ENCODE results near the gene RREB1. TPM values are rescaled to one million over a fixed set of nuclear protein-coding genes. Genes with fewer than 3 reads are reported as not detected.

Gene RREB1
- total RNA-seq, 1 donor from 2014 or later: 13.2 TPM

DNA sequence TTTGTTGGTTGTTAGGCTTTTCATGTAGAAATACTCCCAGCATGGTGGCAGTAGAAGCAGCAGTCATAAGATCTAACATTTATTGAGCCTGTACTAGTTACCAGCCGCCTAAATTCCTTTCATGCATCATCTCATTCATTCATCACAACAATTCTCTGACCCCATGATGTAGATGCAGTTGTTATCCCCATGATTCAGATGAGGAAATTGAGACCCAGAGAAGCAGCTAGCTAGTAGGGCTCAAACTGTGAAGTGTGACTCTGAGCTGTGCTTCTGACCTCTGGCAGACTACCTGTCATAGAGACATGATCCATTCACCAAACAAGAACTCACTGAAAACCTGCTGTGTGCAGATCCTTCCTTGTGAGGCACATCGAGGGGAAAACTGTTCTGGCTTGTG lies 16.9 kb downstream of the RREB1 start:
- peak; percentile 37 for DNase-seq (ENCODE audit: low spot score)

DNA sequence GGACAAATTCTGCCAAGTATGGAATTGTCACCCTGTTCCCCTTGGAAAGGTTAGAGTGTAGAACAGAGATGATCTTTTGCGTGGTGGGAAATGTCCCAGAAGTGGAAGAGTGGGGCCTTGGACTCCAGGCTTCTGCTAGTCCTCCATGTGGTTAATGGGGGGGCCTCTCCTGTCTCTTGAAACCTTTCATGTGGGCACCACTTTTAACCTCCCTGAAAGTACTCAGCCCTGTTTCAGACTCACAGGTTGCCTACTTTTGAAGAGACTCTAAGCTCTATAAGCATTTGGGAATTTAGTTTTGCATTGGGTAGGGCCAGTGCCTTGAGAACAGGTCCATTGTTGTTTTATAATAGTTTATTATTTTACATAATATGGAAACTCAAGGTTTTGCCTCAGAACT lies 17.5 kb downstream of the RREB1 start:
- no peak for DNase-seq (ENCODE audit: low spot score)

DNA sequence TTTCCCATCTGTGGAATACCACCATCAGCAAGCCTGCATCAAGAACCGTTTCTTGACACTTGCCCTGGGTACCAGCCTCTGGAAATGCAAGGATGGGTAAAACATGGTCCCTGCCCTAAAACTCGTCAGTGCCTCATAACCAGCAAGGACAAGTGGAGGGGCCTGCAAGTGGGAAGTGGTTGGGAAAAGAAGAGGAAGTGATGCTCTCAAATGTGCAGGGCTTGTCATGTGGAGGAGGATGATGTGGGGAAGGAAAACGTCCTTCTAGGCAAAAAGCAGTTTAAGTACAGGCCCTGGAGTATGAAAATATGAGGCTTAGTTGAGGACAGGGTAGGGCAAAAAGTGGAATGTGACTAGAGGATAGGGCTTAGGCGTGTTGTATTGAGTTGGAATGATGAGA lies 19.0 kb downstream of the RREB1 start:
- DNase-seq (ENCODE audit: low spot score): no peak

DNA sequence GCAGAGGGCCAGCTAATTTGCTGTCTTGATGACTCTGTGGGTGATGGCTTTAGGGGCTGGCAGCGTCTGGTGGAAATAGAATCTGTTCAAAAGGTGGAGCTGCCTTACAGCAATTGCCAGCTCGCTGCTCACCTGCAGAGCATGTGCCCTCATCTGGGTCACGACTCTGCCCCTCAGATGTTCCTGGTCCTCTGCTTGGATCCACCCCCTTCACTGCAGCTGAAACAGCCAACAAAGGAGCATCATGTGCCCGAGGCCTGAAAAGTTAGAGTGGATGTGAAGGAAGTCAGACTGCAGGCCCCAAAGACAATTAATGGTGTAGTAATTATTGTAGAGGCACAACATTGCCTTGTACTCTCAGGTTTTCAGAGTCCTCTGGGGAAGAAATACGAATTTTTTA lies 19.9 kb downstream of the RREB1 start:
- no peak for DNase-seq (ENCODE audit: low spot score)

DNA sequence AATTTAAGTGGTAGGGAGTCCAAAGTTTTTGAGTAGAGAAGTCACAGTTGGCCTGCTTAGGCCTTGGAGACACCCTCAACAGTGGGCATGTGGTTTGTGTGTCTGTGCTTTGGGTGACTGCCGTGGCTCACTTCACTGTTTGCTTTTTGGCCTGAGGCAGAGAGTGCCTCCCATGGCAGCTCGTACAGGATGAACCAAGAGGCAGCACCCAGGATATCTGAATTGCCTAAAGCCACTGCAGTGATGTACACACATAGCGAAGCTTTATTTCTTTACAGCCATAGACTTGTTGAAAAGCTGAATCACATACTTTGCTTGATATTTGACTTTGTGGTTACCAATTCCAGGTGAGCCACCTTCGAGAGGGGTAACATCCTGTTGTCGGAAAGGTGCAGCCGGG lies 21.6 kb downstream of the RREB1 start:
- DNase-seq (ENCODE audit: low spot score): no peak

DNA sequence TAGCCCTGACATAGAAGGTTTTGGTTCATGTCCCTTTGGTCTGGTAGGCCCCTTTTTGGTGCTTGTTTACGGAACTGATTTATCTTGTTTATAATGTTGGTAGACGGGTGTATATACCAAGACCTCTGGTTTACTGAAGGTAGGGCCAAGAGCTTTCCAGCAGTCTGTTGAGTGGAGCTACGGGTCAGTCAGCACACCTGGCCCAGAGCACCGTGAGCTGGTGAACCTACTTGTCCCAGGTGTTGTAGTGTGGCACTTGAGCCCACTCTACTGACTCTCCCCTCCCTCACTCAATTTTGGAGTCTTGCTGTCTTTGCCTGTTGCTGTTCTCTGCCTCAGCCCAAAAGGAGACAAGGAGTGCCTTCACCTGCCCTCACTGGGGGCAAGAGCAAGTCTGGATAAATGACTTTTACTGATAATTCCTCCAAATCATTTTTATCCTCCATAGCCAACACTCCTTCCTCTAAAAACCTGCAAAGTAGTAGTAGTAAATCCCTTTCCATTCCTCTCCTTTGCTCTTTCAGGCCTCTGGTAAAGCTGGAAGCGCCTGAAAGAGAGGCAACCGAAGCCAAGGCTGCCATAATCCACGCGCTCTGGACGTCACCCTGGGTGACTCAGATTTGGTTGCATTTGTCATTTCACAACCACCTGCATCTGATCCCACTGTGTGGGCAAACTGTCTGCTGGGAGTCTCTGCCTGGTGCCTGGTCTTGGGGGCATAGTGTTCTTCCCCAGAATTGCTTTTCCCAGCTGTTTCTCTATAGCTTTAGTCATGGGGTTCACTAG lies 22.2 kb downstream of the RREB1 start:
- no peak for DNase-seq (ENCODE audit: low spot score)

DNA sequence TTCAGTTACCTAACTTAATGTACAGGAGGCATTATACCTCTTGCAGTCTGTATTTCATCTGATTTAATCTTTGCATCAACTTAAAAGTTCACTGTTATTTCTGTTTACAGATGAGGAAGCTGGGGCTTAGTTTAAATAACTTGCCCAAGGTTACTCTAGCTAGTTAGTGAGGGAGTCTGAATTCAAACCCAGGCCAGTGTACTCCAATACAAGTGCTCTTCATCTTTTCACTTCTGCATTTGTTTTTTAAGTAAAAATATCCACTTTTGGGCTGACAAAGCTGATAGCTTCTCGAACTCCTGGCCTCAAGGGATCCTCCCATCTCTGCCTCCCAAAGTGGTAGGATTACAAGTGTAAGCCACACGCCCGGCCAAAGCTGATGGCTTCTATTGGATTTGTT lies 23.6 kb downstream of the RREB1 start:
- DNase-seq (ENCODE audit: low spot score): no peak

DNA sequence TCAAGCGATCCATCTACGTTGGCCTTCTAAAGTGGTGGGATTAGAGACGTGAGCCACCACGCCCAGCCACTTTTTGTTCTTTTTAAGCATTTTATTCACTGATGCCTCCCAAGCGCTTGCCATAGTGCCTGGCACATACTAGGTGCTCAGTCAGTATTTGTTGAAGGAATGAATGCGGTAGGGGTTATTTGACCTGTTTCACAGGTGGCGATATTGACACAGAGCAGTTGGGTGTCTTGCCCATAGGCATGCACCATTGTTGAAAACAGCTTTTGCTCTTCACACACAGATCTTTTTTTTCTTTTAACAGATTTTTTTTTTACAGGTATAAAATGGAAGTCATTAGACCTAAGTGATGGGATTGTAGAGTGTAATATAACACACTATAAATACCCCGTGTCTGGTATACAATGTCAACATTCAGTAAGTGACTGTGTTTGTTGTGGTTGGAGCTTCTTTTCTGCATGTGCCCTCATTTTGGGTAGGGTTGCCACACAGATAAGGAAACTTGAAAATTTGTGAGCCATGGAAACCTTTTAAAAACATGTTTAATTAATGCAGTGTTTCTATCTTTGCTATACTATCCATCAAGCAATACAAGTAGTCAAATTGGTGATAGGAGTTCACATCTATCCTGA lies 24.8 kb downstream of the RREB1 start:
- DNase-seq (ENCODE audit: low spot score): no peak

DNA sequence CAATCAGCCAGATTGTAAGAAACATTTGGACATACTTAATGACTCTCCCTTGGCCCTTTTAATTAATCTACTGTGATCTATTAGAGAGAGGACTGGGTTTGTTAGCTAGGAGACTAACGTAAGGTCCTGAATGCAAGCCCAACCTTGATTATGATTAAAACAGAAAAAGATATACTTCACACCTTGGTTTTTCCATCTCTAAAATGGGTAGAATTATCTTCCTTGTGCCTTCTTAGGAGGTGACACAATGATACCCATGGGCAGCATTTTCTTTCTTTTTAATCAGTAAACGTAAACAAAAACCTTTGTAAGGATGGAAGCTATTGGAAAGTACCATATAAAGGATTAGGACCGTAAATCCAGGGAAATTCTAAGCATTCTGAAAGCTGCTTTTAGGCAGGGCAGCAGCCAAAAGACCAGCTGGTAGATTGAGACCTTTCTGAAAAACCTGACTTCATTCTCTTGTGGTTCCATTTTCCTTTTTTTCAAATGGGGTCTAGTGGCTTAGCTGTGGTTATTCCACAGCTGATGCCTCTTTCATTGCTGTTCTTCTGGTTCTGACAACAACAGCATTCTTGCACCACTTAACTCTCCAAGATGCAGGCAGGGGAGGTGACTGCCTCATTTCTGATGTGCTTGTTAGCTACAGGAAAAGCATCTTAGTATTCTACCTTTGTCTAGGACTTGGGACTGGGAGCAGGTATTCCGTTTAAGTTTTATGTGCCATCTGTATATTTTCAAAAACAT lies 27.4 kb downstream of the RREB1 start:
- DNase-seq (ENCODE audit: low spot score): no peak

DNA sequence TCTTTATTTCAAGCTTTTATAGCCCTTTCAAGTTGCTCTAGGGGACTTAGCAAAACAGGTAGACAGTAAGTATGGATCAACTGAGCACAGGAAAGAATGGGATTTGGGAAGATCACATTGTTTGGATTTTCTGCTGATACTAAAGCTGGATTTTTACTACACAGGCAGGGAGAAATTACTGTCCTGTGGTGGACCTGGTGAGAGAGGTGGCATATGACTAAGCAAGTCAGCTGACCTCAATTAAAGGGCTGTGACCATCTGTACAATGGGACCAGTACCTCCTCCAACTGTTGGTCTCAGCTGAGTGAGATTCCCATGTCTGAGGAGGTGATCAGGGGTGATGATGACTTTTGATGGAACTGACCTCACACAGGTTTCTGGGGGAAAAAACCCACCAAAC lies 28.0 kb downstream of the RREB1 start:
- DNase-seq (ENCODE audit: low spot score): no peak

DNA sequence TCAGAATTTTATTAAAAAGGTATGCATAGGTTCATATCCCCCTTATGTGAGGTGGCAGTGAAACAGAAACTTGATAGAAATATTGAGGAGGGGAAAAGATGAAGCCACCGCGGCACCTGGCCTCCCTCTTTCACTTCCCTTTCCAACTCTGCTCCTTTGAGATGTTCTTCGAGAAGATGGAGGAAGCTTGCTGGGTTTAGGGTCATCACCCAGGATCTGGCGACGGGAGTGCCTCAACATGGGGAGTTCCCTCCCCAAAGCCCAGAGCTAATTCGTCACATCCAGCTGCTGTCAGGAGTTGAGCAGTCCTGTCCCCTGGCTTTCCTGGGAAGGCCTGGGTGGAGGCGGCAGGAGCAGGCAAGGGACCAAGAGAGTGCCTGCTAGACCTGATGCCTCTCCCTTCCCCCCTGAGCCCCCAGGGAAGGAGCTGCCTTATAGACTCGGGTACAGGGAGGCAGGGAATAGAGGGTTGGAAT lies 29.1 kb downstream of the RREB1 start:
- DNase-seq (ENCODE audit: low spot score): no peak

DNA sequence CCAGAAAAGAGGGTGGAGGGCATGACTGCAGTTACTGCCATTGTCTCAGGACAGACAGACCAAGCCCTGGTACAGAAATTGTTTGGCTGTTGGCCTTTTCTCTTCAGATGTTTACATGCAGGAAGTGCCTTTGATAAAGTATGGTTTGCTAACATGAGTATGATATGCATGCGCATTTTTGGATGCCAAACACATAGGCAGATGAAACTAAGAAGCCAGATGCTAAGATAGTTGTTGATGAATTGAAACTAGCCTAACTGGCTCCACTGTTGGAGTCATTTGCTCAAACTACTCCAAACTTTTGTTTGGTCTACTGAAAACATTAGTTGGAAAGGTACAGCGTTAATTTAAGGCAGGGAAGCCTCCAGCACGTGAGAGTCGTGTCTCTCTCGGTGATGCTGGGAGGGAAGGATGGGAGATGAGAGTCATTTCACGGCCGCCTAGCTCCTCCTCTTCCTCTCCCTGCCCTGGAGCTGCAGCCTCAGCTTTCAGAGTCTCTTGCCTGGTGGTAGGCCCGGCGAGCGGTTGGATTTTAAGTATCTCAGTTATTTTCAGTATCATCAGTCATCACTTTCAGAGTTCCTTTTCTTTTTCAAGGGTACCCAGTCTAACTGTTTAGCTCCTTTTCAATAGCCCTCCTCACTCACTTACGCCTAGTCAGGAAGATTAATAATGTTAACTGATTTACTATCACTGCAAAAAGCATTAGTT lies 29.7 kb downstream of the RREB1 start:
- DNase-seq (ENCODE audit: low spot score): peak; percentile 83

DNA sequence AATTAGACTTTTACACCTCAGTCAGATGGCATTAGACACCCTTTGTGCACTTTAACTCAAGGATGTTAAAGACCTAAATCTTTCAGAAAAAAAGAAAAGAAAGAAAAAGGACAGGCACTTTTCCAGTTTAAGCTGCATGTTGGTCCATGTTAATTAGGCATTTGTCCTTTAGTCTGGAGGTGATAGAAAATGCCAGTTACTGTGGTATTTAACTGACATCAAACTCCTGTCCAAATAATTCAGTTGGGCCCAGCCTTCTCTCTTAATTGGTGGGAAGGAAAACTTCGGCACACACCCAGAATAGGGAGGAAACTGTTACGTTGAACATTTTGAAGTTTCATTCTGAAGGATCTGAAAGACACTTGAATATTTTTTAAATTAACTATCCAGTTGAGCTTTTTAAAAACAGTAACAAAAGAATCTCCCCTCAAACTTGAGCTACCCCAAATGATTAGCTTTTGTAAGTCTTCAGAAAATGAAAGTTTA lies 30.3 kb downstream of the RREB1 start:
- DNase-seq (ENCODE audit: low spot score): no peak

DNA sequence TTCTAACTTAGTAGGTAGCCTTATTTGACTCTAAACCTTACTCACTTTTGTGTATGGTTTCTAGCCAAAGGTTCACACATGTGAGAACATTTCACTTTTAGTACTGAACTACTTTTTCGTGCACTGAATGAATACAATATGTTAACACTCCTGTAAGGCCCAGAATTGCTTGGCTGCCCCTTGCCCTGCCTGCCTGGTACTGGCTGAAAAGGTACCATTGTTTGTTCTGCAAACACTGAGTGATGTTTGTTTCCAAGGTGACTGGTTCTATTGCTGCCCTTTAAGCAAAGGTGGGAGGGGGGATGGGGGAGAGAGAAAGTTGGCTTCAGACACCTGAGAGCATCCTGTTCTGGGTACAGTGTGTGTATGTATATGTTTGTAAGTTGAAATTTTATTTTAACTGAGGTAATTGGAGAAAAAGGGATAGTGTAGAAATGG lies 31.2 kb downstream of the RREB1 start:
- no peak for DNase-seq (ENCODE audit: low spot score)

DNA sequence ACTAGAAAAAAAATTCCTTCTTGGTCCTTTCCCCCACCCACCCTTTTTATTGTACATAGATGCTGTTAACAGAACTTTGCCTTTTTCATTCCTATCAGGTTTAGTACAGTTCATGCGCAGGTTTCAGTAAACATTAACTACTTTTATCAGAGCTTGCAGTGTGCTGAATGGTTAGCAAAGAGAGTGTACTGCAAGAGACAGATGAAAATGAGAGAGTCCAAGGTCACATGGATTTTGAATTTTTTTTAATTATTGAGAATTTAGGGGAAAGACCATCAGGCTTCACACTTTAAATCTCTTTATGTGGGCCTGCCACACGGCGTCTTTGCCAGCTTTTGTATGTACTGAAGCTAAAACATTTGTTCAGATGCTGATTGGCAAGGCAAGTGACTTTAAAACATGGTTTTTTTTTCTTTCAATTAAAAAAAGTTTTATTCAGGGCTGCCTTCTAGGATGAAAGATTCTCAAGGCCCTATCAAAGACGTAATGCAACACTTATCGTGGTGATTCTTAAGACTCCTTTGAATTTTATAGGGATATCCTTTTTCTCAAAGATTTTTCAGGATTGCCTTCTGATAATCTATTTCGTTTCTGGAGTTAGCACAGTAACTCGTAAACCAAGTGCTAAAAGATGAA lies 32.2 kb downstream of the RREB1 start:
- no peak for DNase-seq (ENCODE audit: low spot score)

DNA sequence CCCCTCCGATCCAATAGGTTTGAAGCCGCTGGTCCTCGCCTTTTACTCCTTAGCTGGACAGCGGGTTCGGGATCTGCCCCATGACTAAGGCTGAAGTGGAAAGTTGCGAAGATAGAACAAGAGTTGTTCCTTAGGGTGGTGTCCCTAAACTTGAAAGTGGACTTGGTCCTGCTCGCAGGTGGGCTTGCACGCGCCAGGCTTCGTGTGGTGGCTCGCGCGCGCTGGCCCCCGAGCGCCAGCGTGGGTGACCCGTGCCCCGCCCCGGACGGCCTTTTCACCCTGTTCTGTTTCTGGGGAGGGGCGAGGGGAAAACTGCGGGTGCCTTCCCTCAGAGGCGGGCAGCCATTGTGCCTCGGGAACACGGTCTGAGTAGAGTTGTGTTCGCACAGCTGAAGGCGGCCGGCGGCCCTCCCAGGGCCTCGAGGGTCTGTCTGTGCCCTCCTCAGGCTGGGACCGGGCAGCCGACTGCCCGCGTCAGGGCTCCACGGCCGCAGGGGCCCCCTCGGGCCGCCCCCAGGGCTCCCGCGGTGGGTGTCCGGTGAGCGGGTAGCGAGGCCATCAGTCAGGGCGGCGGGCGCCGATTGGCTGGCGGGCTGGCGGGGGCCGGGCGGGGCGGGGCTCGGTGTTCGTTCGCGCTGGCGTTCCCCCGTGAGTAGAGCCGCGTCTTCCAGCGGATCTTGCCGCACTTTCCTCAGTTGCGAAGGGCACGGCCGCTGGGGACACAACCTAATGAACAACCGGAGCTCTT lies 33.0 kb downstream of the RREB1 start:
- peak; percentile 84 for DNase-seq (ENCODE audit: low spot score)

DNA sequence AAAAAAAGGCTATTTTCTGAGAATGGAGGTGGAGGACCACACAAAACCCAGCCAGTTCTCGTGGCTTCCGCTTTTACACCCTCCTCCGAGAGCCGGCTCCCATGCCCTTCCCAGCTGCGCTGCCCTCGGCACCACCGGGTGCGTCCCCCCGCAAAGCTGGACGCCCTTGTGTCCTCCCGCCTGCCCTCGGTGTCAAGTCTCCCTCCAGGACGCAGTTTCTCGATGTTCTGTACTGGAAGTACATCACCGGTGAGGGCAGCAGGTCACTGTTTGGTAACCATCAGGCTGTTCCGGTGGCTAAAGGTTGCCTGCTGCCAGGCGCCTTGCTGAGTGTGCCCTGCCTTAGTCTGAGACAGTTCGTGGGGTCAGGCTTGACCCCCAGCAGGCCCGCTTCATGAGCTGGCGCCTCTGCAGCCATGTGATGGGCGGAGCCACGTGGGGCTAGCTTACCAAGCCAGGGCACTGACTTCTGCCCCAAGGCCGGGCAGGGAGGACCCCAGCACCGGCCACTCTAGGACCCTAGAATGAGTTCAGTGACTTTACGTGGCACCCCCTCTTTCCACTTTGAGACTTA lies 34.6 kb downstream of the RREB1 start:
- DNase-seq (ENCODE audit: low spot score): no peak

DNA sequence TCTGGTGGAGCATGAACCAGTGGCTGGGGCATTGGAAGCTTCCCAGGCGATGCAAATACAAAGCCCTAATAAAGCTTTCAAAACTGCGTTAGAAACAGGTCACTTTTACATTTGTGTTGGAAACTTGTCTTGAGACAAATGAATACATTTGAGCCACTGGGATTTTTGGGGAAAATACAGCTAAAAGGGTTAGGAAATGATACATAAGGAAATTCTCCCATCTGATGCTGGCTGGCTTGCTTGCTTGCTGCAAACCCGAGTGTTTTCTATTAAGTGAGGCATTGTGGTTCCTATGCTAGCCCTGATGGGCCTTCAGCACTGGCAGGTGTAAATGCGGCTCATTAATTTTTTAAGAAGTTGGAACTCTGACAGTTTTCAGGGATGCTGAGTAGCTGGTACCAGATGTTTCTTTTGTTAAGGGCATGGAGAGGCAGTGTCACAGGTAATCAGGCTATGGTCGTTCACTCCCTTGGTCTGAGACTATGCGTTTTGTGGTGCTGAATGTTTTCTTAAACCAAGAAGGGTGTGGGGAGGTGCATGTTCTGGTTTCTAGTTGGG lies 35.2 kb downstream of the RREB1 start:
- DNase-seq (ENCODE audit: low spot score): no peak

DNA sequence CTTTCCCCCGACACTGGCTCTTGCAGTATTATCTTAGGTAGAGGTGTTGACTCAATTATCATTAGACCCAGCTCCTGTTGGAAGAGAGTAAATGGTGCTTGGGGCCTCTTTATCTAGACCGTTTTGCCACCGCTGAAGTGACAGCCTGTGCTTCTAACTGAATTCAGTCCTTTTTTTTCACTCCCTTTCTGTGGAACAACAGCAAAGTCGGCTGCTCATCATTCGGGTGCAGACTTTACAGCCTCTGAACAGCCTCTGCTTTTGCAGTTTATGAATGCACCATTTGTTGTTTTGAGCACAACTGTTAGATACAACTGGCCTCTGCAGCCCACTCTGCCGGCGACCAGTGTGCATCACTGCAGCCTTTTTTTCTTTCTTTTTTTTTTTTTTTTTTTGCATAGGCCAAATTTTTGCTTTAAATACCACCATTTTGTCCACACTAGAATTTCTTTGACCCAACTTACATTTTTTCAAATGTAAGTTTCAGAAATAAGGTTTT lies 35.8 kb downstream of the RREB1 start:
- no peak for DNase-seq (ENCODE audit: low spot score)
